SH-SY5Y (cell line): ENCODE data around the gene ANGPTL2.

Experiments used
- GATA2 ChIP-seq: IDR thresholded peaks from 2 replicates; pipeline ENCODE4 v1.6.1; 2011; ENCODE audit warnings: mild to moderate bottlenecking, low read depth, low read length
- GATA3 ChIP-seq: IDR thresholded peaks from 2 replicates; pipeline ENCODE4 v1.6.1; 2011; ENCODE audit warnings: low read depth, mild to moderate bottlenecking, low read length, moderate library complexity

GRCh38 chr9:127086771-127087170 is 35.7 kb downstream of the ANGPTL2 start:
- no peak for TF ChIP-seq GATA3
- no peak for TF ChIP-seq GATA2
